T47D (cell line): Measurements from ENCODE around the gene ZHX3.
"Not testable (repeated sequence)": the region's sequence is repeated elsewhere in the genome, so short reads cannot be mapped to it uniquely, and the experiment has no call there.

Source experiments
- DNase-seq, 2 experiments: peaks; one replicate each; pipeline versions ENCODE4 v3.0.0 to v3.0.0-alpha.2; 2011 to 2012; ENCODE audit warnings: low read depth in 1 of 2, low spot score in 1 of 2
- JUND ChIP-seq: IDR thresholded peaks from 2 replicates; pipeline ENCODE4 v1.6.1; 2012; ENCODE audit warnings: low read depth
- in situ Hi-C: cut with HindIII; loops from 2 replicates; pipeline ENCODE4 v1.10.0; 2016; ENCODE audit warnings: low sequenced_read_pairs, low pct_unique_long_range_greater_than_20kb

ZHX3 gene

GRCh38 chr20:41134362-41135186 is 183.0 kb downstream of the ZHX3 start:
- no peak for TF ChIP-seq JUND
- in situ Hi-C loops = no loop called here
- DNase-seq = no peak

GRCh38 chr20:41133709-41134361 is 183.7 kb downstream of the ZHX3 start:
- DNase-seq = no peak
- in situ Hi-C loops = no loop called here
- TF ChIP-seq JUND = no peak

GRCh38 chr20:41132388-41132775 is 185.1 kb downstream of the ZHX3 start:
- DNase-seq, in situ Hi-C loops: not testable (repeated sequence)

GRCh38 chr20:41131594-41132387 is 185.7 kb downstream of the ZHX3 start:
- DNase-seq = no peak
- TF ChIP-seq JUND = no peak
- in situ Hi-C loops = no loop called here
